ENCODE measurements around the gene SYT11.
"Not testable (repeated sequence)": the region's sequence is repeated elsewhere in the genome, so short reads cannot be mapped to it uniquely, and the experiment has no call there.

The SYT11 gene

DNA sequence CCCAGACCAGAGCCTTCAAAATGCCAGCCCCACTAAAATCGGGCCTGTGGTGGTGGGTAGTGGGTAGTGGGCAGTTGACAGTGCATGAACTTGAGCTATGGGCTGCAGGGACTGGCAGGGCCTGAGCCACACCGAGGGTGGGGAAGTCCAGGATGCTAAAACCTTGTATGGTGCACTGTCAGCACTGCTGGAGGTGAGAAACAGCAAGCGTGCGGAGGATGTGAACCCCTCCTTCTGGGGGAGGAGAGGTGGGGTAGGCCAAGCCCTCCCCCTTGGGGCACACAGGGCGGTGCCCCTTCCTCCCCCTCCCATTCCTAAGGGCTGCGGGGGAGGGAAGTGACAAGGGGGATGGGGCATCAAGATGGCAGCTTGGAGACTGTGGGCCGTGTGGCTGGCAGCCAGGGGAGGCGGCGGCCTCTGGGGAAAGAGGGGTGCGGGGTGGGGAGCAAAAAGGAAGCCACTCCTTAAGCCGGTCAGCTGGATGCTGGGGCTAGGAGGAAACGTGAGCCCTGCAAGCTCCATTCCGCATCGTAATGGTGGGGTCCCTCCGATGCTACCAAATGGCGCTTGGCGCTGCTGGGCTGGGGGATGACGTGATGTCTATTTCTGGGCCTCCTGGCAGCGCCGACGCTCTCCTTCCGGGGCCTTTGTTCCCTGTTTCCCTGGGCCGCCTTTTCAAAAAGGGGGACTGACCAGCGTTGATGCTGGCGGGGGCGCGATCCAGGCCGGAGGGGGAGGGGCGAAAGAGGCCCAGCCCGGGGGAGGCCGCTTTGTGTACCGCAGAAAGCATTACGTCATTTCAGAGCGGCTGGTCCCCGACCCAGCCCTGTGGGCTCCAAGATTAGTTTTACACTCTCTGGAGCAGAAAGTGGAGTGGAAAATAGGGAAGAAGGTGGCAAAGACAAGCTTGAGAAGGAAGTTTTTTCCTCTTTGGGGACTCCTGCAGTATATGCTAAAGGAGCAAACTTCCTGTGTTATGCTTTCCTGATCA is 809 bp downstream of the SYT11 start:
- DNase-seq (ENCODE audit: low read depth in 2 of 2) = peak; percentile 26 to 51

DNA sequence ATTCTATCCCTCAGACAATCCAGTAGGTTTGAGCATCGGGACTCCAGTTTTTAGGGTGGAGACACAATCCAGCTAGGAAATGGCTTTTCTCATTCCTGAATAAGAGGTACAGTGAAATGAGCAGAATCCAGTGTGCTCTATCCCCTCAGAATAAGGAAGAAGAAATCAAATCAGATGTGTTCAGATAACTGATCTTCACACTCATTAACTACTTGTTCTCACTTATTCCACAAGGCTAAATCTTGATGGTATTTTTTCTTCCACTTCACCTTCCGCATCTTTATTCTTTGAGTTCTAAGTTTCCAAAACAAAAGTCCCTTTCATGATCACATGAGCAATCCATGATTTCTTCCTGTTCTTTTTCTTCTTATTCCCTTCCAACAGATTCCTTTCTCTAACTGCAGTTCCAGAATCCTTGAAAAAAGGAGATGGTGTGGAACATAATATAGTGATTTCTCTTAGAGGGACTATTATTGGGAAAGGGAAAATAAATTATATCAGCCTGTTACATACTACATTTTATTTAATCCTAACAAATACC is 1.7 kb downstream of the SYT11 start:
- DNase-seq (ENCODE audit: low read depth in 2 of 2) = no peak

DNA sequence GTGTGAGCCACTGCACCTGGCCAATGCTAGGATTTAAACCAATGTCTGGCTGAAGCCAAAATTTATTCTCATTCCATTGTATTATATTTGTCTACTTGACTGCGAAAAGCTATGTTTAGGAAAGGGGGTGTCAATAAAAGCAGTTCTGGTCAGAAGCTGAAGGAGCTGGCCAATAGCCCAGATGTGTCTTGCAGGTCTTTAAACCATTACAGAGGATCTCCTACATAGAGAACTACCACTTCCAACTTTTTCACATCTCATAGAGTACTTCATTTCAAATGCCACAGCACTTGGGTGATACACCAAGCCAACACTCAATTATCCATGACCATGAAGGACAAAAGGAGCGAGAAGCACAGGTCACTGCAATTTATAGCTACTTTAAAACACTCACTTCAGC is 2.5 kb downstream of the SYT11 start:
- DNase-seq (ENCODE audit: low read depth in 2 of 2) = no peak

DNA sequence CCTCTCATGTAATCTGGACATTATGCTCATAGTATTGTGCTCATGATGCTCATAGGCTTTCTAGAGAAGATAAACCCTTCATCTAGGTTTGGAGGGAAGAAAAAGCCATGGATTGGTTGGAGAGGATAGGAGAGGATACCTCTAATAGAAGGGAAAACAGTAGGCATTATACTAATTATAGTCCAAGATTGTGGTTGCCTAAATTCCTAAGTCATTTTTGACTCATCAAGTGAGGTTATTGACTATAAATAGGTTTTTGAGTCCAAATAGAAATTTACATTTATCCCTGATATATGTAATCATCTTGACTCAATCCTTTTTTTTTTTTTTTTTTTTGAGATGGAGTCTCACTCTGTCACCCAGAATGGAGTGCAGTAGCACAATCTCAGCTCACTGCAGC is 5.0 kb downstream of the SYT11 start:
- DNase-seq (ENCODE audit: low read depth in 2 of 2) = no peak

DNA sequence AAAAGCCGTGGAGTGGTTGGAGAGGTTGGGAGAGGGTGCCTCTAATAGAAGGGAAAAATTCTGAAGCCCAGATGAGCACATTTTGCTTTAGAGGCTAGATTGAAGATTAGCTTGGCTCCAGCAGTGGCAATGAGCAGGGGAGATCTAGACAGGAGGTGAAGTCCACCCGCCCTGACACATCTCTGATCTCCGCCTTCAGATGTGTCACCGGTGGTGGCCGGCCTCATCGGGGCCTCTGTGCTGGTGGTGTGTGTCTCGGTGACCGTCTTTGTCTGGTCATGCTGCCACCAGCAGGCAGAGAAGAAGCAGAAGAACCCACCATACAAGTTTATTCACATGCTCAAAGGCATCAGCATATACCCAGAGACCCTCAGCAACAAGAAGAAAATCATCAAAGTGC is 8.4 kb downstream of the SYT11 start:
- no peak for DNase-seq (ENCODE audit: low read depth in 2 of 2)

DNA sequence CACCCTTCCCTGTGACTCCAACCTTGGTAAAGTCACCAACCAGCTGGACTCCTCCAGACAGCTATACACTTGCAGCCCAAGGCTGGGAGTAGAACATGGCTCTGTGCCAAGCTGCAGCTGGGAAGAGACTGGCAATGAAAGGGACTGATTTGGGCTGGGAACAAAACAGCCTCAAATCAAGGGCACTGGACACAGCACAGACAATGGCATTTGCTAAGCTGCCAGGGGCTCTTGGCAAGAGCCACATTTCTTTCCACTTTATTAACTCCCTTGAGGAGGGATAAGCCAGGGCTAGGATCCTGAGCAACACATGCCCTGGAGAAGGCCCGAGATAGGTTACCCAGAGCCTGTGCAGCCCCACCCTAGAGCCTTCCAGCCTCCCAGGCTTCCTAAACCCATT is 12.0 kb downstream of the SYT11 start:
- DNase-seq (ENCODE audit: low read depth in 2 of 2) = no peak

DNA sequence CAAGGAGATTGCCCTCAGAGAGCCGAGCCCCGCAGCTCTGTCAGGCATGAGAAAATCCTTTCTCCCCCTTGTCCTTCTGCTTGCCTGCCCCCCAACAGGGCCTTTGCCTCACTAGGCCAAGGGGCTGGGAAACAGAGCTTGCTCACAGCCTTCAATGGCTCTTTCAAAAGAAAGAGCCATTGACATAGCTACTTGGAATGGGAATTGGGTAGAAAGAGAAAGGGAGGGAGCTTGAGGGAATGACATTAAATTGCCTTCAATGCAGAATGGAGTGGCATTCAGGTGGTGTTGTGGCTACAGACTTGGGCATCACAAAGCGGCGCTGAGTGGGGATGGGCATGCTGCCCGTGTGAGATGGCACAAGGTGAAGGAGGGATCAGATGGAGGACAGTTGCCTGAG is 13.2 kb downstream of the SYT11 start:
- DNase-seq (ENCODE audit: low read depth in 2 of 2) = no peak

DNA sequence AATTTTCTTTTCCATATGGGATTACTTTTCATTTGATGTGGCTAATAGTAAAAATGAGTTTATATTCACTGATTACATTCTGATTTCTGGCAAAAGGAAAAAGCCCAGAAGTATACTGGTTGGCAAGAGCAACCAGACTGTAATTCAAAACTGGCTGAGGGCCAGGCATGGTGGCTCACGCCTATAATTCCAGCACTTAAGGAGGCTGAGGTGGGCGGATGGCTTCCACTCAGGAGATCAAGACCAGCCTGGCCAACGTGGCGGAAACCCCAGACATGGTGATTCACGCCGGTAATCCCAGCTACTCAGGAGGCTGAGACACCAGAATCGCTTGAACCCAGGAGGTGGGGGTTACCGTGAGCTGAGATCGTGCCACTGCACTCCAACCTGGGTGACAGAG is 14.5 kb downstream of the SYT11 start:
- no peak for DNase-seq (ENCODE audit: low read depth in 2 of 2)

DNA sequence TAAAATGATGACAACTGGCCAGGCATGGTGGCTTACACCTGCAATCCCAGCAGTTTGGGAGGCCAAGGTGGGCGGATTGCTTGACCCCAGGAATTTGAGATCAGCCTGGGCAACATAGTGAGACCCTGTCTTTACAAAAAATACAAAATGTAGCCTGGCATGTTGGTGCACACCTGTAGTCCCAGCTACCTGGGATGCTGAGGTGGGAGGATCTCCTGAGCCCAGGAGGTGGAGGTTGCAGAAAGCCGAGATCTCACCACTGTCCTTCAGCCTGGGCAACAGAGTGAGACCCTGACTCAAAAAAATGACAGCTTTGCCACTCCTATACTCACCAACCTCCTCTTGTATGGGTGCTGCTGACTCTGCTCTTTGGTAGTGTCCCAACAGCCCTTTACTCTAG is 18.6 kb downstream of the SYT11 start:
- DNase-seq (ENCODE audit: low read depth in 2 of 2) = no peak

DNA sequence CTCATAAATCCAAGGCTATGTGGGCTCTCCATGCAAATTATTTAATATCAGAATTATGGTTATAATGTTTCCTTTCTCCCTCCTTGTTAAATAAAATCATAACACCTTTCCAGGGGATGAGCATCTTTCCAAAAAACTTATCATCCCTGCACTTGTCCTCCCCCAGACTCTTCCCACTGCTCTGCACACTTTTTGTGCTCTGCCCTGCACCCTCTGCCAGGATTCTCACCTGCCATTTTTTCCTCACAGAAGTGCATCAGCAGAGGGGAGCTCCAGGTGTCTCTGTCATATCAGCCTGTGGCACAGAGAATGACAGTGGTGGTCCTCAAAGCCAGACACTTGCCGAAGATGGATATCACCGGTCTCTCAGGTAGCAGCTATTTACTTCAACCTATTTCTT is 20.9 kb downstream of the SYT11 start:
- DNase-seq (ENCODE audit: low read depth in 2 of 2) = no peak

DNA sequence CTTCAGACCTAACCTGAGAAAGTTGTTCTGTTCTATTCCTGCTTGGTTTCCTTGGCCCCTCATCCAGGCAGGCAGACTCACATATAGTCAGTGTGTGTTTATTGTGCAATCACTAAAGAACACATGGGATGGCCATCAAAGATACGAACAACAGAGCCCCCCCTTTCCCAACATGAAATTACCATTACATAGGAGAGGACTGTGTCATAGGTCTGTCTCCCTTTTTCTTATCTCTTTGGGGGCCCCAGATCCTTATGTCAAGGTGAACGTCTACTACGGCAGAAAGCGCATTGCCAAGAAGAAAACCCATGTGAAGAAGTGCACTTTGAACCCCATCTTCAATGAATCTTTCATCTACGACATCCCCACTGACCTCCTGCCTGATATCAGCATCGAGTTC is 21.6 kb downstream of the SYT11 start:
- no peak for DNase-seq (ENCODE audit: low read depth in 2 of 2)

DNA sequence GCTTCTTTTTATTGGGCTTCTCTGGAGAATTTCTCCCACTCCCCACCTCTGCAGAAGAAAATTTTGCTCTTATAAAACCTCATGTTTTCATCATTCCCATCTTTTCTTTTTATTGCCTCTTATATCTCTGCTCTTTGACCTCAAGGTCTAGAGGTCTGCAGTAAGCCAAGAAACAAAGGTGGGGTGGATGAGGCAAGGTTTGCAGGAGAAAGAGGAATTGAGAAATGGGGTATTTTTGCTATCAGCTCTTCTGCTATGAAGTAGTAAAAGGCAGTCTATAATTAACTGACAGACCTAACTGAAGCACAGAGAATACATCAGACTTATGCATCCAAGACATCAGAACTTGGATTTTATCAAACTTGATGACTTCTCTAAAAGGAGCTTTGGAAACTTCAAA is 22.9 kb downstream of the SYT11 start:
- DNase-seq (ENCODE audit: low read depth in 2 of 2) = no peak

DNA sequence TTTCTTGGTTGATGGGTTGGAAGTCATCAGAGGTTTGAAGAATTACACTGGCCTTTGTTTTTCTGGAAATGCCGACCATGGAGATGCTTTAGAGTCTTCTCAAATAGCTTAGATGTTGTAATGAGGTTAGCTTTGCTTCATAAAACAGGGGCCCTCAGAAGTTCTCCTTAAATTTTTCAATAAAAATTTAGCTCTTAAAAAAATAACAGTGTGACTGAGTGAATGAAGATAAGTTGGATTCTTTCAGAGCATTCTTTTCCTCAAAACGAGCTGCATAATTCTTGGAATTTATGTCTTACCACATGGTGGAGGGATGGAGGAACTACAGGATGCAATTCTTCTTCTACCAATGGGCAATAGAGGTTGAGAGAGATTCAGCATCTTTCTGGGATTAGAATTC is 23.4 kb downstream of the SYT11 start:
- no peak for DNase-seq (ENCODE audit: low read depth in 2 of 2)

DNA sequence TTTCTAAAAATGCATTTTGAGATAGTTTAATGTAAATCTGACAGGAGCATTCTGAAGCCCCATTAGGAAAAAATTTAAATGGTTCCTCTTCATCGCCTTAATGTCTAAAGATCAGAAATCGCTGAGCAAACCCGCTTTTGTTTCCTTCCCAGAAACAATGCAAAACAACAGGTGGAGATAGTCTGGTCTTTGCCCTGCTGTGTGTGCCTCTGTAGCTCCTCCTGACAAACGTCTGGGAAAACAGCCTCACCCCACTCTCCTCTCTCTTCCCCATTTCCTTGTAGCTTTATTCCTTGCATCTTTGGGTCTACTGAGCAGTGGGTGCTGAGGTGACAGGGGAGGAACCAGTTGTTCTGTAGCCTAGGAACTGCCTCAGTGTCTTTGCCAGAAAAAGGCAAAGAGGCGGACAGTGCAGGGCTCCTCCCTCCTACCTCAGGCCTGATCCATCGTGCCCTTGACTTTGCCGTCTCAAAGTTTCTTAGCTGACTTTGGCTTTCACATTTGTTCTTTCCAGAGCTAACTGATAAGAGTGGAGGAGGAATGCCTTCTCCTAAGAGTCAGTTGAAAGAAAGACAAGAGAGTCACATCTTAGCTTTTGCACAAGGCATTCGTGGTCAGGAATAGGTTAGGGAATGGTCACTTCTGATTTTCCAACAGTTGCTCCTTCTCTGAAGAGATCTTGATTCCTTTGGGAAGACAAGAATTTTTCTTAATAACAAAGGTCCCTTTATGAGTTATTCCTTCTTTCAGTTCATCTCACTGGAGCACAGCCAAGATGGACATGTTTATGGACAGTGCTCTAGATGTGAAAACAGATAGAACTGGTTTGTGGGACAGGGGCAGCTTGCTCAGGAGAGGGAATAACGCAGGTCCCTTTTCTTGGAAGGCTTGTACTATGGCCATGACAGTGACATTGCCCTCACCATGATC is 24.9 kb downstream of the SYT11 start:
- DNase-seq (ENCODE audit: low read depth in 2 of 2) = no peak

DNA sequence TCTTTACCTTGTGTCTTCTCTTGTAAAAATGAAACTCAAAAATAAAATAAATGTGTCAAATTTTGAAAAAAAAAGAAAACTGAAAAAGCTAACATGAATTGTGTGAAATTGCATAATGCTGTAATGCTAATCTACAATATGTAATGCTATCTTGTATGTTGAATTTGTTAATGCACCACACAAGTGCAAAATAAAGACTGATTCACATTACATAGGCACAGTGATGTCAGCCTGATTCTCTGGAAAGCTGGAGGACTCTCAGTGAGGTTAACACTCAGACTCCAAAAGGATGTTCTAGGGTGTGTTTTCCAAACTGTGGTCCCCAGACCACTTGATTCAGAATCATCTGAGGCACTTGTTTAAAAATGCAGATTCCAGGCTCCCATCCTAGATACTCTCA is 25.6 kb downstream of the SYT11 start:
- no peak for DNase-seq (ENCODE audit: low read depth in 2 of 2)

DNA sequence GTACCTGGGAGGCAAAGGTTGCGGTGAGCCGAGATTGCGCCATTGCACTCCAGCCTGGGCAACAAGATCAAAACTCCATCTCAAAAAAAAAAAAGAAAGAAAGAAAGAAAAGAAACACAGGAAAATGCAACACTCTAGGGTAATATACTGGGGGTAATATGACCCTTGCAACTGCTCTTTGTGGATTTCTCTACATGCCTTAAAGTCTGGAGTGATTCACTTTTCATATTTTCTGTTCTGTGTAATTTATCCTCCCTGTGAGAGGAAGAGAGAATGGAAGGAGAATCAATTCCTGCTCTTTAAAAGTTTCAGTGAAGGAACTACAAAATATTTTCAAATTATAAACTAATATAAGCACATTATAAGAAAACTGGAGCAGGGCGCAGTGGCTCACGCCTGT is 29.1 kb downstream of the SYT11 start:
- no peak for DNase-seq (ENCODE audit: low read depth in 2 of 2)

DNA sequence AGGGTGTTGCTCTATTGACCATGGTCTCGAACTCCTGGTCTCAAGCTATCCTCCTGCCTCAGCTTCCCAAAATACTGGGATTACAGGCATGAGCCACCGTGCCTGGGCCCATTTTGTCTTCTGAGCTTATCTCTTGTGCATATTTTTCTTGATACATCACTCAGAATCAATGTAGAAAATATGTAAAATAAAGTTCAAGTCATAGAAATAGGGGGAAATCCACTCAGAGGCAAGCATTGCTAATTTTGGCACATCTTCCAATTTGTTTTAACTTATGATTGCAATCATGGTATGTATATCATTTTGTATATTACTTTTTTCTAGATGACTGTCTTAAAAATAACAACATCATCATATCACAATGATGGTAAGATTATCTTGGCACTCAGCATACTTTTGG is 30.2 kb downstream of the SYT11 start:
- DNase-seq (ENCODE audit: low read depth in 2 of 2) = no peak

DNA sequence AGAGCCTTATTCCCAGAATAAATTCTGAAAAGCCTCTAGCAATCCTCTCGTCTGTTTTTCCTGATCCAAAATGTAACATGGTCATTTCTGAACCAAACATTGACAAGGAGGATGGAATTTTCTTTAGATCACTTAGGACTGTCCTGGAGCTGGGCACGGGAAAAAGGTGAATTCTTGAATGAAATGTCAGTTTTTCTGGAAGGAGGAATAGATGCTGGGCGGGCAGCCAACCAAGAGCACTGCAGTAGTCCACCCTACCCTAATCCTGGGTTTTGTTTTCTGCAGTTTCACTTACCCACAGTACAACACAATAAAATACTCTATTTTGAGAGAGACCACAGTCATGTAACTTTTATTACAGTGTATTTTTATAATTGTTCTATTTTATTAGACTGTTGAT is 30.9 kb downstream of the SYT11 start:
- no peak for DNase-seq (ENCODE audit: low read depth in 2 of 2)

DNA sequence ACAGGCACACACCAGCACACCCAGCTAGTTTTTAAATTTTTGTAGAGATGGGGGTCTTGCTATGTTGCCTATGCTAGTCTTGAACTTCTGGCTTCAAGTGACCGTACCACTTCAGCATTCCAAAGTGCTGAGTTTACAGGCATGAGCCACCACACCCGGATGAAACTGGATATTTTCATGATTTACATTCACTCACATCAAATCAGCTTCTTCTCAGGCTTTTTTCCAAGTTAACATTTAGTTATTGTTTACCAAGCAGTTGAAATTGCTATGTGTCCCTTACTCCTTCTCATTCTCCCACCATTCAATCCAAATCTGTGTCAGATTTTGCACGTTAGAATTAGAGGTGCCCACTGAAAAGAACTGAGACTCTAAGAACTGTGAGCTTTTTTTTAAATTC is 33.4 kb downstream of the SYT11 start:
- no peak for DNase-seq (ENCODE audit: low read depth in 2 of 2)

DNA sequence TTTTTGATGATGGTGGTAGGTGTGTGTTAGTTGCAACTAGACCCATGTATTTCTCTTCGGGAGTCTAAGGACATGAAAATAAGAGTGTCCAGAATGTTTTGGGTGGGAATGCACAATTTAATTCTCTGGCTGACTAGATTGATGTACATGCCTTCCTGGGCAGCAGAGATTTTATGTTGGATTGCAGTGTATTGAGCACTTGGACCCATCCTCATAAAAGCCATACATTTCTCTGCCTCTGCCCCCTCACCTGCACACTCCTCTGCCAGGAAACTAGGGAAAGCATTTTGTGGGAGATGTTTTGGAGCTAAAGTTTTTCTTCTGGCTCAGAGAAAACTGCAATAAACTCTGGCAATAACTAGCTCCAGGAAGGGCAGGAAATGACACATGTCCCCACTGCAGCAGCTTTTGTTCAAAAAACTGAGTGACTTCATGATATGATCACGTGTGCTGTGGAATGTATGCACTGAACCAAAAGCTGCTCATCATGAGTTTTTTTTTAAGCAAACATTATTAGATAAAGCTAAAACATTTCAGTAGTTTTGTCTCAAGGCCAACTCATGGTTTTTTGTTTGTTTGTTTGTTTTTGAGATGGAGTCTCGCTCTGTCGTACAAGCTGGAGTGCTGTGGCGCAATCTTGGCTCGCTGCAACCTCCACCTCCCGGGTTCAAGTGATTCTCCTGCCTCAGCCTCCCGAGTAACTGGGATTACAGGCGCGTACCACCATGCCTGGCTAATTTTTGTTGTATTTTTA is 34.2 kb downstream of the SYT11 start:
- peak in 1 of 2 donors; percentile 12 for DNase-seq (ENCODE audit: low read depth in 2 of 2)

DNA sequence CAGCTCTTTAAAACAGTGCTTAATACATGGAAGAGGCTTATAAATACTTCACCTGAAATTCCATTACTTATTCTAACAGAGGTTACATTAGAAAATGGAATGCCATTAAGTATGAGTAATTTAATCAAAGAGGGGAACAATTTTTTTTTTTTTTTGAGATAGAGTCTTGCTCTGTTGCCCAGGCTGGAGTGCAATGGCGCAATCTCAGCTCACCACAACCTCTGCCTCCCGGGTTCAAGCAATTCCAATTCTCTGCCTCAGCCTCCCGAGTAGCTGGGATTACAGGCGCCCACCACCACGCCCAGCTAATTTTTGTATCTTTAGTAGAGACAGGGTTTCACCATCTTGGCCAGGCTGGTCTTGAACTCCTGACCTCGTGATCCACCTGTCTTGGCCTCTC is 36.2 kb downstream of the SYT11 start:
- DNase-seq (ENCODE audit: low read depth in 2 of 2) = not testable (repeated sequence)

DNA sequence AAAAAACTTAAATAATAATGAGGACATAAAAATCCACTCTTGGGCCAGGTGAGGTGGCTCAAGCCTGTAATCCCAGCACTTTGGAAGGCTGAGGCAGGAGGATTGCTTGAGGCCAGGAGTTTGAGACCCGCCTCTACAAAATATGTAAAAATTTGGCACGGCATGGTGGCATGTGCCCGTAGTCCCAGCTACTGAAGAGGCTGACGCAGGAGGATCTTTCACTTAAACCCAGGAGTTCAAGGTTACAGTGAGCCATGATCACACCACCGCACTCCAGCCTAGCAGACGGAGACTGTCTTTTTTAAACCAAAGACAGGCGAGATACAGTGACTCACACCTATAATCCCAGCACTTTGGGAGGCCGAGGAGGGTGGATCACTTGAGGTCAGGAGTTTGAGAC is 37.1 kb downstream of the SYT11 start:
- DNase-seq (ENCODE audit: low read depth in 2 of 2) = not testable (repeated sequence)

Data from stimulated activated CD8-positive, alpha-beta memory T cell treated with anti-CD3 and anti-CD28 coated beads, Interleukin-7, amount 100 ng/mL, for 4 hours (primary cell).